HepG2 (cell line): Measurements from ENCODE around the gene ANKUB1. TPM values are rescaled to one million over a fixed set of nuclear protein-coding genes. Genes with fewer than 3 reads are reported as not detected.

Experiments
- ARID4A ChIP-seq: sonication (generic); formaldehyde crosslinking; IDR thresholded peaks from 2 replicates; pipeline ENCODE4 v1.5.0; 2020; ENCODE audit warnings: mild to moderate bottlenecking, missing genetic modification reagents, borderline replicate concordance
- ISL2 ChIP-seq: sonication (generic); formaldehyde crosslinking; IDR thresholded peaks from 2 replicates; pipeline ENCODE4 v1.5.0; 2020; ENCODE audit warnings: missing genetic modification reagents
- KIAA2018 ChIP-seq: sonication (generic); formaldehyde crosslinking; IDR thresholded peaks from 2 replicates; pipeline ENCODE4 v1.5.0; 2020; ENCODE audit warnings: mild to moderate bottlenecking, missing genetic modification reagents, borderline replicate concordance
- PATZ1 ChIP-seq: sonication (generic); formaldehyde crosslinking; IDR thresholded peaks from 2 replicates; pipeline ENCODE4 v1.4.0; 2020; ENCODE audit warnings: missing genetic modification reagents
- SMYD3 ChIP-seq: sonication (generic); formaldehyde crosslinking; IDR thresholded peaks from 2 replicates; pipeline ENCODE4 v1.8.1; 2023; ENCODE audit warnings: mild to moderate bottlenecking, missing genetic modification reagents
- SRF ChIP-seq: IDR thresholded peaks from 2 replicates; pipeline ENCODE4 v1.6.1; 2011; ENCODE audit warnings: mild to moderate bottlenecking, low read depth, low read length, moderate library complexity
- STAG1 ChIP-seq: sonication (generic); formaldehyde crosslinking; IDR thresholded peaks from 2 replicates; pipeline ENCODE4 v1.4.0; 2020; ENCODE audit warnings: missing genetic modification reagents
- TEAD2 ChIP-seq: sonication (generic); formaldehyde crosslinking; IDR thresholded peaks from 2 replicates; pipeline ENCODE4 v1.9.0; 2021; ENCODE audit warnings: missing genetic modification reagents
- ZNF101 ChIP-seq: sonication (generic); formaldehyde crosslinking; IDR thresholded peaks from 2 replicates; pipeline ENCODE4 v1.4.0; 2020; ENCODE audit warnings: mild to moderate bottlenecking, low read depth, missing genetic modification reagents, borderline replicate concordance
- ZNF747 ChIP-seq: sonication (generic); formaldehyde crosslinking; IDR thresholded peaks from 2 replicates; pipeline ENCODE4 v1.8.1; 2023; ENCODE audit warnings: missing genetic modification reagents, mild to moderate bottlenecking, borderline replicate concordance
- ZNF788 ChIP-seq: sonication (generic); formaldehyde crosslinking; IDR thresholded peaks from 2 replicates; pipeline ENCODE4 v1.5.0; 2020; ENCODE audit warnings: mild to moderate bottlenecking, missing genetic modification reagents, borderline replicate concordance
- polyA plus RNA-seq, 8 experiments: library from polyadenylated mRNA; depleted of rRNA in 3 of 8; stranded (reverse) in 7 of 8; unstranded in 1 of 8; fragments of >200 nt; fragmentation: Illumina TruSeq in 4 of 8; extraction: Trizol in 4 of 8; gene quantifications; 2 replicates each; pipeline versions ENCODE4 v1.2.1 to v1.2.3, GENCODE V29; 2011 to 2016; ENCODE audit warnings: low read depth in 4 of 8, missing spikeins in 1 of 8, mixed read lengths in 1 of 8; ENCODE audit not compliant: insufficient read depth in 1 of 8
- total RNA-seq, 5 experiments: library from RNA; depleted of rRNA; stranded (reverse); fragments of >200 nt; fragmentation: Illumina TruSeq; extraction: Trizol; gene quantifications; 2 replicates each; pipeline ENCODE4 v1.2.3, GENCODE V29; 2016; ENCODE audit warnings: low read depth in 1 of 5
- TF ChIP-seq, protein P1 (sequence below): sonication (generic); formaldehyde crosslinking; IDR thresholded peaks from 2 replicates; pipeline ENCODE4 v1.8.0; 2022; ENCODE audit warnings: missing genetic modification reagents, low read depth, mild to moderate bottlenecking, borderline replicate concordance

The ANKUB1 gene
- total and polyA plus RNA-seq, 2 of the 13 experiments (the other 11 are each of a cell fraction or from before 2014, with no cell fraction given): not detected

GRCh38 chr3:149713730-149714654 lies 78.4 kb downstream of the ANKUB1 start (continued):
- TF ChIP-seq ARID4A (CRISPR knock-in tag) (peak; percentile 41; the same call in 1 of the 2 replicates), ZNF788 (peak; percentile 67; the same call in 1 of the 2 replicates), KIAA2018 (no peak), PATZ1 (CRISPR knock-in tag) (0 out of 2 replicates have a peak, but pooled peaks have one; percentile 12), STAG1 (CRISPR knock-in tag) (0 out of 2 replicates have a peak, but pooled peaks have one; percentile 11), SRF (no peak), SMYD3 (CRISPR knock-in tag) (no peak), TEAD2 (CRISPR knock-in tag) (no peak), ZNF747 (CRISPR knock-in tag) (no peak), ISL2 (CRISPR knock-in tag) (no peak), ZNF101 (CRISPR knock-in tag) (no peak)
- TF ChIP-seq, protein P1, sequence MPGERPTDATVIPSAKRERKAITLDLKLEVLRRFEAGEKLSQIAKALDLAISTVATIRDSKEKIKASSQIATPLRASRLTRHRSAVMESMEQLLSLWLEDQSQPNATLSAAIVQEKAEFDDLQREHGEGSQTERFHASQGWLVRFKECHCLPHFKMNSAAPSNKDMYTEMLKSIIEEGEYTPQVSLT: no peak
